Stimulated activated CD8-positive, alpha-beta memory T cell treated with anti-CD3 and anti-CD28 coated beads, Interleukin-7, amount 100 ng/mL, for 4 hours (primary cell): ENCODE measurements around the gene ZMIZ1.

ENCODE experiments used
- DNase-seq, 2 donors: peaks; one replicate each; pipeline ENCODE4 v3.0.0-alpha.2; 2020; ENCODE audit warnings: low read depth in 2 of 2

The ZMIZ1 gene

GRCh38 chr10:79149662-79150443, 81.1 kb downstream of the ZMIZ1 start:
- DNase-seq = no peak

GRCh38 chr10:79150444-79150754, 81.6 kb downstream of the ZMIZ1 start:
- no peak for DNase-seq

- DNase-seq = no peak
These were observed 83.7 kb downstream of the ZMIZ1 start for GRCh38 chr10:79152423-79152817.

- DNase-seq = no peak
These were observed 85.0 kb downstream of the ZMIZ1 start for GRCh38 chr10:79153745-79154144.

GRCh38 chr10:79155301-79156081, 86.7 kb downstream of the ZMIZ1 start:
- no peak for DNase-seq

- DNase-seq = no peak
These were observed 87.8 kb downstream of the ZMIZ1 start for GRCh38 chr10:79156334-79157274.

- no peak for DNase-seq
These were observed 89.2 kb downstream of the ZMIZ1 start for GRCh38 chr10:79158004-79158340.

- no peak for DNase-seq
These were observed 89.8 kb downstream of the ZMIZ1 start for GRCh38 chr10:79158402-79159097.

GRCh38 chr10:79159141-79159651, 90.4 kb downstream of the ZMIZ1 start:
- no peak for DNase-seq

GRCh38 chr10:79159785-79160184, 91.0 kb downstream of the ZMIZ1 start:
- no peak for DNase-seq

GRCh38 chr10:79160191-79160590, 91.4 kb downstream of the ZMIZ1 start:
- no peak for DNase-seq

- DNase-seq = no peak
These were observed 92.8 kb downstream of the ZMIZ1 start for GRCh38 chr10:79161557-79161956.

GRCh38 chr10:79162022-79162421, 93.3 kb downstream of the ZMIZ1 start:
- no peak for DNase-seq

- DNase-seq = no peak
These were observed 94.3 kb downstream of the ZMIZ1 start for GRCh38 chr10:79162861-79163665.

GRCh38 chr10:79163666-79163975, 94.9 kb downstream of the ZMIZ1 start:
- DNase-seq = no peak

- no peak for DNase-seq
These were observed 95.3 kb downstream of the ZMIZ1 start for GRCh38 chr10:79164075-79164474.

- DNase-seq = no peak
These were observed 96.5 kb downstream of the ZMIZ1 start for GRCh38 chr10:79165070-79165778.

GRCh38 chr10:79166312-79166721, 97.6 kb downstream of the ZMIZ1 start:
- DNase-seq = no peak

- no peak for DNase-seq
These were observed 98.0 kb downstream of the ZMIZ1 start for GRCh38 chr10:79166741-79167140.

- DNase-seq = no peak
These were observed 98.8 kb downstream of the ZMIZ1 start for GRCh38 chr10:79167537-79167936.
